ENCODE data around the gene NRXN2. TPM values are rescaled to one million over a fixed set of nuclear protein-coding genes. Genes with fewer than 3 reads are reported as not detected.

Gene NRXN2
- total RNA-seq, 1 experiment from 2014 or later, result not detected

DNA sequence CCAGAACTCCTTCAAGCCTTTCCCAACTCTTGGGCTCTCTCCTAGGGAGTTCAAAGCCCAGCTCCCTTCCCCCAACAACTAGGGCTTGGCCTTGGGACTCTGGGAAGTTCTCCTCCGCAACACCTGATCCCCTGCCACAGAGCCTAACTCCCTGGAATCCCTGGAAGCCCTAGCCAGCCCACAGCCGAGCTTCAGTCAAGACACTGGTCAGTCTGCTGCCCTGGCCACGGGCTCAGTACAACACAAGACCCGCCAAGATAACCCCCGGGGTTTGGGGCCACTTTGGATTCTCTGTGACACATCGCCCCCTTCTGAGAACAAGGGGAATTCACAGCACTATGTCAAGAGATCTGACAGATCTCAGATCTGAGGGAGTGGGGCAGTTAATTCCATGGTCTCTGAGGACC, 73.7 kb downstream of the NRXN2 start:
- DNase-seq (ENCODE audit: low read depth), result peak; percentile 10

DNA sequence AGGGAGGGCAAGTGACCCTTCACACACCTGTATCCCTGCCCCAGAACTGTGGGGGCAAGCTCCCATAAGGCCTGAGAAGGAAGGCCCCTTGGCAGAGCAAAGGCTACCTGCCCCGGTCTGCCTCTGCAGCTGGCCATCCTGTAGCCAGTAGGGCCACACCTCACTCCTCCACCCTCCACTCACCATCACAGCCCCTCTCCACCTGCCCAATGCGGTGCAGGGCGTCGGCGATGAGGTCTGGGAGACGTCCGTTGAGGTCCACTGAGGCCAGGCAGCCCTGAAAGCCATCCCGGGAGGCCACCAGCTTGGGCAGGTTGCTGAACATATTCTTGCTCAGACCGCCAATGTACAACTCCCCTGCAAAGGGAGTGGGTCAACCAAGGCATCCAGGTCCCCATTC, 74.4 kb downstream of the NRXN2 start:
- no peak for DNase-seq (ENCODE audit: low read depth)

DNA sequence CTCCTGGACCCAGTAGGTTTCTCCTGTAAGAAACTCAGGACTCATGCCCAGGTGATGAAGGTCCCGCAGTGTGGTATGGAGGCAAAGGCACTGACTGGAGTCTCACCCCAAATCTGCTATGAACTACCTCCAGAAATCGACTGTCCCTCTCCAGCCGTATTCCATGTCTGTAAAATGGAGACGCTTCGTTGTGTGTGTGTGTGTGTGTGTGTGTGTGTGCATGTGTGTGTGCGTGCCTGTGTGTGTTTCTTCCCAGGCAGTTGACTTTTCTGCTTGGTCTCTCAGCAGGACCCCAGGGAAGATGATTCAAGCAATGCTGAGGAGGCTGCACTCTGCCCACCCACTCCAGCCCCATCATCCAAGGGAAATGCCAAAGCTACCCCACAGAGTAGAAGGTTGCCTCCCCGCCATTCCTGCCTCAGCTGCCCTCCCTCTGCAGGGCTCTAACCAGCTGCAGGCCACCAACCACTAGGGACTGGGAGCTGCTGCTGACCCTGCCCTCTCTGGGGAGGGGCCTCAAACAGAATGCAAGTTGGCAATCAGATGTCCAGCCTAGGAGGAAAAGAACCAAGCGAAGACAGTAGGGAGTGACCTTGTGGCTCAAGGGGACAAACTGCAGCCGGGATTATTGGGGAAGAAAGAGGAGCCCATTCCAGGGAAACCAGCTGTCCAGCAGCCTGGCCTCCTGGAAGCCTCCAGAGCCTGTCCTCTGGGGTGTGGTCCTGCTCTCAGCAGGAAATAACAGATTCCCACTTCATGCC, 75.8 kb downstream of the NRXN2 start:
- no peak for DNase-seq (ENCODE audit: low read depth)

GRCh38 chr11:64644647-64645275, 78.2 kb downstream of the NRXN2 start:
- peak; percentile 10 for DNase-seq (ENCODE audit: low read depth)

DNA sequence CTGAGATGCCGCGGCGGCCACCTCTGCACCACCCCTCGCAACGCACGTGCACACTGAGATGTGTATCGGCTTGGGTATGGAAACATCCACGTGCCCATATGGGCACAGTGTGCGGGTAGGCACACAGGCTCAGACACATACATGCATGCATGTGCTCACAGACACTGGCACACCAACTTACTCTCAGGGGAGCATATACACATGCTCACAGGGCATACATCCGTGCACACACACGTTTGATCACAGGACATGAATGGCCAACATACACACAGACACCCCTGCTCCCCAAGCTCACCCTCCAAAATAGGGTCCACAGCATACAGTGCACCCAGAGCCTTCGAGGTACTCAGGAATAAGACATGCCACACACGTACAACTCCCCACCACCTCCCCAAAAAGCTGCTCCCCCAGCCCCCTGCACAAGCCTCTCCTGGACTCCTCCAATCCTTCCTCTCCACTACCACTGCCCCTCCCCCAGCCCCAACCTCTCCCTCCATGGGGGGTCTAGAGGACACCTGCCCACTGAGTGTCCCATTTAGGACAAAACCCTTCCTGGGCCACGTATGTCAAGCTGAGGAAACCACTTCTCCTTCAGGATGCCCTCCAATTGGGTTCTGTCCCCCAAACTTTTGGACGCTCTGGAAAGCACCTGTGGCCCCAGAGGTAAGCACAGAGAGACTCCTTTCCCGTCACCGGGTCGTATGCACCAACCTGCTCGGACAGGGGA, 78.9 kb downstream of the NRXN2 start:
- no peak for DNase-seq (ENCODE audit: low read depth)

- no peak for DNase-seq (ENCODE audit: low read depth)
These were observed 79.6 kb downstream of the NRXN2 start for GRCh38 chr11:64643256-64643881.

GRCh38 chr11:64642871-64643255, 80.1 kb downstream of the NRXN2 start:
- no peak for DNase-seq (ENCODE audit: low read depth)

GRCh38 chr11:64642418-64642735, 80.6 kb downstream of the NRXN2 start:
- DNase-seq (ENCODE audit: low read depth), result no peak

DNA sequence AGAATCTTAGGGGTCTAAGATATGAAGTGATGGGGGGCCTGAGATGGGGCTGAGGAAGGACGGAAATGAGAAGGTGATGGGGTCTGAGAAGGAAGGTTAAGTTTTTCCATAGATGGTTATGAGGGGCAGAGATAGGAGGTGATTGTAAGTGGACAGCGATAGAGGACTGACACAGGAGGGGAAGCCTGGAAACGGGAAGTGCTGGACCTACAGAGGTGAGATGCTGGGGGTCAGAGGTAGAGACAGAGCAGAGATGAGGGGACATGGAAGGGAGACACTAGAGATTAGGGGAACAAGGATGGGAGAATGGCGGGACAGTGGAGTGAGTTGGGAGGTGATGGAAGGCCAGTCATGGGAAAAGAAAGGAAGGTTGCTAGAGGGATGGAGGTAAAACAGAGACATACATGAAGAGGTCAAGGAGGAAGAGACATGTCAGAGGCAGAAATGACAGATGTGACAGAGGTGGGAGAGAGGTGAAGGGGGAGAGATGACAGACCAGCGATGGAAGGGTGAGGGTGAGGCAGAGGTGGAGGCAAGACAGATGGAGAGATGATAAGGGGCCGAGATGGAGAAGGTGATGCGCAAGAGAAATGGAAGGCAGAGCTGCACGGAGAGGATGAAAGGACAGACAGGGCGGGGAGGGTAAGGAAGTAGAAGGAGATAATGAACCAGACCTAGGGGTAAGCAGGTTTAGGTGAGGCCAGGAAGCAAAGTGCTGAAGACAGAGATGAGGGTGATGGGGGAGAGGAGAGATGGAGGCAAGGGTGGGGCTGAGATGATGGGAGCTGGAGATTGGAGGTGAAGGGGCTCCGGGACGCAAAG, 81.2 kb downstream of the NRXN2 start:
- no peak for DNase-seq (ENCODE audit: low read depth)

- no peak for DNase-seq (ENCODE audit: low read depth)
These were observed 83.1 kb downstream of the NRXN2 start for GRCh38 chr11:64639885-64640284.

- no peak for DNase-seq (ENCODE audit: low read depth)
These were observed 84.2 kb downstream of the NRXN2 start for GRCh38 chr11:64638829-64639228.

GRCh38 chr11:64638018-64638665, 84.9 kb downstream of the NRXN2 start:
- no peak for DNase-seq (ENCODE audit: low read depth)

DNA sequence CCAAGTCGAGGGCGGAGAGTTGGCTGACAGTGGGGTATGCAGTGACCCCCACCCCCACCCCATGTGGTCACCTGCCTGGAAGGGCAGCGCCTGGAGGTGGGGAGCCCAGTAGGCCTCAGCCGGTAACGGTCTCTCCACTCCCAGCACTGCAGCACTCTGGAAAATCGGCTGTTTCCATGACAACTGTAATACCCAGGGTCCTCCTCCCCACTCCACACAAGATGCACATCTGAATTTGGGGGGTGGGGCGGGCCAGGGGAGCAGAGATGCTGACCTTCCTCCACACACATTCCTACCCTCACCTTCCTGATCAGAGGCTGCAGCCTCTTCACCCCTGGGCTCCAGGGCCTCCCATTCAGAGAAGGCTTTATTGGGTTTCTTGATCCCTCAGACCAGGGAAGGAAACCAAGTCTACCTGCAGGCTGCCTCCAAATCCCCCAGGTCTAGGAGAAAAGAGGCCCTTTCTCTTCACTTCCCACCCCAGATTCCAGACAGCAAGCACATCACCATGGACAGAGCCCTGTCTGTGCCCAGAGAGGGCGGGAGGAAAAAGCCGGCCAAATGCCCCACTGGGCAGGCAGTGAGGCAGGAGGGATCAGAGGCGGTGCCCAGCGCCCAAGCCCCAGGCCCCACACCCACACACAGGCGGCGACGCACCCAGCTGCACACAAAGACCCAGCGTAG, 85.5 kb downstream of the NRXN2 start:
- no peak for DNase-seq (ENCODE audit: low read depth)

GRCh38 chr11:64633555-64634159, 89.3 kb downstream of the NRXN2 start:
- no peak for DNase-seq (ENCODE audit: low read depth)

DNA sequence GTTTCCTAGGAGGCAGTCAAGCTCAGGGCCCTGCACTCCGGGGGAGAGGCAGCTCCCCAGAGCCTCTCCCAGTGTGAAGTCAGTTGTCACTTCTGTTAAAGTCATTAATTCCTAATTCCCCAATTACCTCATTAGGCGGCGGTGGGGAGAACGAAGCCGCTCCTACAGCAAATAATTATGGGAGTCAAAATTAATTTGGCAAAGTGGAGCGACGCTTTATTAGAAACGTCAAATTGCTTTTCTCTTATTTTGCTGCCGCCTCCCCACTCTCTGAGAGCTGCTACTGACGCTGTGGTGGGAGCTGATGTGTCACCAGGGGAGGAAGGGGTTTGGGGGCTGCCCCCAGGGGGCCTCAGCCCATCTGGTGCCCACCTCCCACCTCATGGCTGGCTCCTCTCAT, 90.3 kb downstream of the NRXN2 start:
- DNase-seq (ENCODE audit: low read depth), result no peak

DNA sequence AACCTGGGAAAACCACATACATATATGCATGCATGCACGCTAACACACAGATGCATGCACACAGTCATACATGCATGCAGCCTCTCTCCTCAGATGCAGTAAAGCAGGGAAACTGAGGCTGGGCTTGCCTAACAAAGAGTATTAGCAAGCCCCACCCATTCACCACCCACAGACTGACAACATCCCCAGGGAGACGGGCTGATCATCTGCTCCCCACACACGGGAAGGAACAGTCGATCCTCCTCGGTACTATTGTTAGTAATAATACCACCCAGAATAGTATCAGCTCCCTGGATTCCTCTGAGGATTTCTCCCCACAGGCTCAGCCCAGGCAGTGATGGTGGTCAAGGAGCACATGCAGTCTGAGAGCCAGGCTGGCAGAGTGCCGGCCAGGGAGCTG, 90.8 kb downstream of the NRXN2 start:
- DNase-seq (ENCODE audit: low read depth), result no peak

DNA sequence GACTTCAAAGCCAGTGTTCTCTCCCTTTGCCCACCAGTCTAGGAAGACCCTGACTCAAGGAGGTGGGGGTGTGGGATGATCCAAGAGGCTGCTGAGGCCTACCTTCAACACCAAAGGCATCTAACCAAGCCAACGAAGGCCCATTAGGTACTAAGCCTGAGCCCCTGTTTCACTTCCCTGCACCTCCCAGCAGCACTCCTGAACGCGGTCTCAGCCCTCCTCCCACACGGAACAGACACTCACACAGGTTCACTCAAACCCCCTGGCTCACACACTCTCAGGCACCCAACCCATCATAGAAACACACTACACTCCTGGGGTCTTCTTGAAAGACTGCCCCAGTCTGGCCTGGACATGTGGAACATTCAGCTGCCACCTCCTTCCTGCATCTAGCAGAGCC, 91.3 kb downstream of the NRXN2 start:
- DNase-seq (ENCODE audit: low read depth), result no peak

DNA sequence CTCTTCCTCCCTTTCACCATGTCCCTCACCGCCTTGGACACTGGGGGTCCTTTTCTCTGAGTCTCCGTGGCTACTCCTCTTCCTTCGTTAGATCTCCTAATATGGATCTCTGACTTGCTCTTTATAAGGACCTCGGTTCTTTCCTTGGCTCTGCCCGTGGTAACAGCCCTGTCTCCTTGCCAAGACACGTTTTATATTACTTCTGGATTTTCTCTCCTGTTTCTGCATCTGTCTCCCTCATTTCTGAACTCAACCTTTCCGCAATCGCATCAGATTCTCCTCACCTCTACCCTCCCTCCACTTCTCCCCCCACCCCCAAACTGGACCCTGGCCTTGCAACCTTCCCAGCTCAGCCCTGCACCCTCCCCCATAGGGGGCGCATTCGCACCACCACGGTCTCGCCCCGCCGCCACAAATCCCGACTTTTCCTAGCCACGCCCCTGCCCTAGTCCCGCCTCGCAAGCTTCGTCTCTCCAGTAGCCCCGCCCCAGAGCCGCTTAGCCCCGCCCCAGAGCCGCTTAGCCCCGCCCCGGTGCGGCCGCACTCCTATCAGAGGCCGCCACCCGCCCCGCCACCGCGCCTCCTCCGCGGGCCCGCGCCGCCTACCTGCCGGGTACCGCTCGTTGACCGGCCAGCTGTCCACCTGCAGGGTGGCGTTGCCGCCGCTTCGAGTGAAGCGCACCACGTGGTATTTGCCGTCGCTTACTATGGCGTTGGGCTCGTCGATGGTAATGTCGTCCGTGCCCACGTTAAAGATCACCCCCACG, 93.0 kb downstream of the NRXN2 start:
- no peak for DNase-seq (ENCODE audit: low read depth)

DNA sequence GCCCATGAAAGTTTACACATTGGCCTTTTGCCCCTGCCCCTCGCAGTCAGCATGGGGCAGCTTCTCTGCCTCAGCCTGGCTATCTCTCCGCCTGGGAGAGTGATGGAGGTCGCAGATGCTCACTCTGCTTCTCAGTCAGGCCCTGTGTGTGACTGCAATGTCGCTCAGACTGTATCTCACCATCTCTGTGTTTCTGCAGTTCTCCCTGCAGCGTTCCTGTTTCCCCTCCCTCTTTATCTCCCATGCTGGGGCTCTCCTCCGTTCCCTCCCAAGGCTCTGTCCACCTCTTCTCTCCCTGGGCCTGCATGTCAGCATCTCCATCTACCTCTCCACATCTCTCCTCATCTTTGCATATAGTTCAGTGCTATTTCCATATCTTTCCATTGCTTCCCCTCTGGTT, 93.9 kb downstream of the NRXN2 start:
- no peak for DNase-seq (ENCODE audit: low read depth)
